ENCODE results near the gene SLC16A12. TPM values are rescaled to one million over a fixed set of nuclear protein-coding genes. Genes with fewer than 3 reads are reported as not detected.
"Not testable (repeated sequence)": the region's sequence is repeated elsewhere in the genome, so short reads cannot be mapped to it uniquely, and the experiment has no call there.

The SLC16A12 gene
- total and polyA plus RNA-seq, 2 experiments from 2014 or later = 5.7 to 5.9 TPM

DNA sequence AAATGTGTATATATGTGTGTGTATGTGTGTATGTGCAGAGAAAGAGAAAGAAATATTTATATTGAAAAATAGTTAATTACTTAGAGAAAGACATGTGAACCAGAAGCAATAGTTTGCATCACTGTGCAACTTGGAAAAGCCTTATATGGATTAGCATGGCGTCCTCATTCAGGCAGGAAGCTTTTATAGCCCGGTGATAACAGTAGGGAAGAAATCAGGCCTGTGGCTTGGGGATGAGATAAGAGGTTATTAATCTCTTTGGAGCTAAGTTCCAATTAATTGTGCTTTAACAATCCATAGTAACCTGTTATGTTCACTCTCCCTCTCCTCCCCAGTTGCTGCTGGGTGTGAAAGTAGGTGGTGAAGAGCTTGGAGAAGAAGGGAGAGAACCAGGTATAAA lies 84.5 kb downstream of the SLC16A12 start:
- no peak overlapping the region for H3K27ac ChIP-seq
- H3K9me3 ChIP-seq (ENCODE audit: low read depth) = no peaks in the 10 kb centered on the region
- DNase-seq (ENCODE audit: low spot score) = no peak
- no peaks in the 10 kb centered on the region for H3K79me2 ChIP-seq
- H3K4me2 ChIP-seq = no peak overlapping the region
- H3K4me1 ChIP-seq (ENCODE audit: insufficient read depth) = no peaks in the 10 kb centered on the region
- H4K20me1 ChIP-seq (ENCODE audit: insufficient read depth, poor library complexity, severe bottlenecking) = no peaks in the 10 kb centered on the region
- H3K9me2 ChIP-seq (replicated peaks; ENCODE audit: insufficient read depth) = no peaks in the 10 kb centered on the region
- no peak overlapping the region for H2AFZ ChIP-seq
- no peak for TF ChIP-seq EZH2phosphoT487 (IDR thresholded peaks at IDR 0.05; ENCODE audit: low read depth, severe bottlenecking, unreplicated experiment)
- no peak for TF ChIP-seq EZH2 (IDR thresholded peaks at IDR 0.05; ENCODE audit: borderline replicate concordance)
- TF ChIP-seq, protein P1, sequence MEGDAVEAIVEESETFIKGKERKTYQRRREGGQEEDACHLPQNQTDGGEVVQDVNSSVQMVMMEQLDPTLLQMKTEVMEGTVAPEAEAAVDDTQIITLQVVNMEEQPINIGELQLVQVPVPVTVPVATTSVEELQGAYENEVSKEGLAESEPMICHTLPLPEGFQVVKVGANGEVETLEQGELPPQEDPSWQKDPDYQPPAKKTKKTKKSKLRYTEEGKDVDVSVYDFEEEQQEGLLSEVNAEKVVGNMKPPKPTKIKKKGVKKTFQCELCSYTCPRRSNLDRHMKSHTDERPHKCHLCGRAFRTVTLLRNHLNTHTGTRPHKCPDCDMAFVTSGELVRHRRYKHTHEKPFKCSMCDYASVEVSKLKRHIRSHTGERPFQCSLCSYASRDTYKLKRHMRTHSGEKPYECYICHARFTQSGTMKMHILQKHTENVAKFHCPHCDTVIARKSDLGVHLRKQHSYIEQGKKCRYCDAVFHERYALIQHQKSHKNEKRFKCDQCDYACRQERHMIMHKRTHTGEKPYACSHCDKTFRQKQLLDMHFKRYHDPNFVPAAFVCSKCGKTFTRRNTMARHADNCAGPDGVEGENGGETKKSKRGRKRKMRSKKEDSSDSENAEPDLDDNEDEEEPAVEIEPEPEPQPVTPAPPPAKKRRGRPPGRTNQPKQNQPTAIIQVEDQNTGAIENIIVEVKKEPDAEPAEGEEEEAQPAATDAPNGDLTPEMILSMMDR (IDR thresholded peaks at IDR 0.05; ENCODE audit: poor library complexity) = no peak
- no peak overlapping the region for H3K4me3 ChIP-seq
- H3K27me3 ChIP-seq = no peaks in the 10 kb centered on the region
- H3K36me3 ChIP-seq (replicated peaks; ENCODE audit: insufficient read depth, low read depth) = no peaks in the 10 kb centered on the region
- 52% methylated on average over 2 of the region's 2 CpGs for whole genome bisulfite sequencing (ENCODE audit: low lambda C conversion rate, missing lambda C conversion rate)

DNA sequence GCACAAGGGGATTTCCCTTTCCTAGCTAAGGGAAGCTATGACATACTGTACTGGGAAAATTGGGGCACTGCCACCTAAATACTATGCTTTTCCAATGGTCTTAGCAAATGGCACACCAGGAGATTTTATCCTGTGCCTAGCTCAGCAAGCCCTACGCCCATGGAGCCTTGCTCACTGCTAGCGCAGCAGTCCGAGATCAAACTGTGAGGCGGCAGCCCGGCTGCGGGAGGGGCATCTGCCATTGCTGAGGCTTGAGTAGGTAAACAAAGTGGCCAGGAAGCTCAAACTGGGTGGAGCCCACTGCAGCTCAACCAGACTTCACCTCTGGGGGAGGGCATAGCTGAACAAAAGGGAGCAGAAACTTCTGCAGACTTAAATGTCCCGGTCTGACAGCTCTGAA lies 90.6 kb downstream of the SLC16A12 start:
- not testable (repeated sequence) for H3K79me2 ChIP-seq; H3K4me3 ChIP-seq; H3K9me2 ChIP-seq (replicated peaks; ENCODE audit: insufficient read depth); H3K27me3 ChIP-seq; H3K4me1 ChIP-seq (ENCODE audit: insufficient read depth); H4K20me1 ChIP-seq (ENCODE audit: insufficient read depth, poor library complexity, severe bottlenecking); H3K4me2 ChIP-seq; H3K36me3 ChIP-seq (replicated peaks; ENCODE audit: insufficient read depth, low read depth); H3K27ac ChIP-seq; H2AFZ ChIP-seq; DNase-seq (ENCODE audit: low spot score); H3K9me3 ChIP-seq (ENCODE audit: low read depth)
- 93% methylated on average over 7 of the region's 7 CpGs for WGBS (ENCODE audit: low lambda C conversion rate, missing lambda C conversion rate)

DNA sequence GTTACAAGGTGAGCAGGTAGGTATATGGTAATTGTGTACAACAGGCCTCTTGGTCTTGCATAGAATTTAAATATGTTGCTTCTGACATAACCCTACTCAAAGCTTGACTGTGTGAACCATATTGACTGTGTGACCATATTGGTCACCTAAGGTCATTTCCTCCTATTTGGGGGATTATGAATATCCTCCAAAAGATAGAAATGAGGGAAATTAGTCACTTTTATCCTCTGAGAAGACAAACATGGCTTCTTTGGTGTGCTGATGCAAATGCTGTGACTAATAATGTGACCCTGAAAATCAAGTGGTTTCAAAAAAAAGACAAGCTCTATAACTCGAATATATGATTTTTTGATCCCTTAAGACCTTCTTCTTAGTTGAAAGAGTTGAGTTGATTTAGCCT lies 93.1 kb downstream of the SLC16A12 start:
- Histone ChIP-seq H4K20me1 (ENCODE audit: insufficient read depth, poor library complexity, severe bottlenecking) (no peaks in the 10 kb centered on the region), H3K4me3 (no peak overlapping the region), H2AFZ (no peak overlapping the region), H3K27me3 (no peaks in the 10 kb centered on the region), H3K9me3 (ENCODE audit: low read depth) (no peaks in the 10 kb centered on the region), H3K4me1 (ENCODE audit: insufficient read depth) (no peaks in the 10 kb centered on the region), H3K79me2 (no peaks in the 10 kb centered on the region), H3K4me2 (no peak overlapping the region), H3K36me3 (replicated peaks; ENCODE audit: insufficient read depth, low read depth) (no peaks in the 10 kb centered on the region), H3K27ac (no peak overlapping the region), H3K9me2 (replicated peaks; ENCODE audit: insufficient read depth) (no peaks in the 10 kb centered on the region)
- 81% methylated on average over 1 of the region's 1 CpG for WGBS (ENCODE audit: low lambda C conversion rate, missing lambda C conversion rate)
- no peak for TF ChIP-seq EZH2phosphoT487 (IDR thresholded peaks at IDR 0.05; ENCODE audit: low read depth, severe bottlenecking, unreplicated experiment)
- DNase-seq (ENCODE audit: low spot score) = no peak

DNA sequence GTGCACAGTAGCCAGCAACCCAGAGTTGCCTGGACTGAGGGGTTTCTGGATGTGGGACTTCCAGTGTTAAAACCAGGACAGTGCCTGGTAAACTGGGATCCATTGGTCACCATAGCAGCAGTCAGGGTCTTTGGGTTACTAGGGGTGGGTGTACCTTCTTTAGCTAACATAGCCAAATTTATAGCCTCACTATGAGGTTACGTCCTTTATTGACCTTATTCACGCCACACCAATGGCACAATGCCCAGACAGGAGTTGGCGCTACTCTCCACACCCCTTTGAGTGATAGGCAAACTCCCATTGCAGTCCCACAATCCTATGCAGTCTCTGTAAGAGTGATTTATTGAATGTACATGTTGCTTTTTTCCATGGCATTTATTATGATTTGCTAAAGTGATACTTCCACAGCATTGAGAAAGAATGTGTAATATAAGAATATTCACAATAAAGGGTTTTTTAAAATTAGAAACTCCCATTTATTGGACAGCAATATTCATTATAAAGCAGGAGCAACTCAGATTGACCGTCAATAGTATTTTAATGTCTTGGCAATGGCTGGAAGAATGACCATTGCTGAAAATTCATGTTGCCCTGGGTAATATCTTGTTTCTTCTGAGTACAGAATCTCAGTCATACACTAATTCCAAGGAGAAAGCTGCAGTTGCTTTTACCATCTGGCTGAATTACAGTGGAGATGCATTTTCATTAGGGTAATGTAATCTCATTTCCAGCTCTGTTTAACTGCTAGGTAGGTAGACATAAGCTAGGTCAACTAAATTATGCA lies 95.0 kb downstream of the SLC16A12 start:
- Histone ChIP-seq H4K20me1 (ENCODE audit: insufficient read depth, poor library complexity, severe bottlenecking) (no peaks in the 10 kb centered on the region), H2AFZ (no peak overlapping the region), H3K36me3 (replicated peaks; ENCODE audit: insufficient read depth, low read depth) (no peaks in the 10 kb centered on the region), H3K4me2 (no peak overlapping the region), H3K9me2 (replicated peaks; ENCODE audit: insufficient read depth) (no peaks in the 10 kb centered on the region), H3K9me3 (ENCODE audit: low read depth) (no peaks in the 10 kb centered on the region), H3K4me3 (no peak overlapping the region), H3K79me2 (no peaks in the 10 kb centered on the region), H3K27ac (no peak overlapping the region), H3K27me3 (no peaks in the 10 kb centered on the region), H3K4me1 (ENCODE audit: insufficient read depth) (no peaks in the 10 kb centered on the region)
- TF ChIP-seq EZH2 (IDR thresholded peaks at IDR 0.05; ENCODE audit: borderline replicate concordance) (no peak), EZH2phosphoT487 (IDR thresholded peaks at IDR 0.05; ENCODE audit: low read depth, severe bottlenecking, unreplicated experiment) (no peak)
- TF ChIP-seq, protein P1 (IDR thresholded peaks at IDR 0.05; ENCODE audit: poor library complexity) = no peak
- DNase-seq (ENCODE audit: low spot score) = no peak
- 94% methylated on average over 4 of the region's 4 CpGs for WGBS (ENCODE audit: low lambda C conversion rate, missing lambda C conversion rate)

Measured in hepatocyte (in vitro differentiated cells).